Activated gamma-delta T cell treated with Interleukin-2 at 50 U/mL for 16 hours (primary cell): ENCODE data around the gene ARHGAP33.
"Not testable (repeated sequence)": the region's sequence is repeated elsewhere in the genome, so short reads cannot be mapped to it uniquely, and the experiment has no call there.

Experiments used
- DNase-seq: peaks from one replicate; pipeline ENCODE4 v3.0.0-alpha.2; 2020

The ARHGAP33 gene

DNA sequence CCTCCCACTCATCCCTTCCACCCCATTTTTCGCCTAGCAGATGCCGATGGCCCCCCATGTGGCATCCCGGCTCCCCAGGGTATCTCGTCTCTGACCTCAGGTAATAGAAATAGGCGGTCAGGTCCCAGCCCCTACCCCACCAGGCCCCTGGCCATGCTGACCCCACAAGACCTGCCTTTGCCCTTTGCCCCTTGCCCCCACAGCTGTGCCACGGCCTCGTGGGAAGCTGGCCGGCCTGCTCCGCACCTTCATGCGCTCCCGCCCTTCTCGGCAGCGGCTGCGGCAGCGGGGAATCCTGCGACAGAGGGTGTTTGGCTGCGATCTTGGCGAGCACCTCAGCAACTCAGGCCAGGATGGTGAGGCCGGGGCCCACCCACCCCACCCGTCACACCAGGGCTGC, 5.4 kb downstream of the ARHGAP33 start:
- DNase-seq, result no peak

DNA sequence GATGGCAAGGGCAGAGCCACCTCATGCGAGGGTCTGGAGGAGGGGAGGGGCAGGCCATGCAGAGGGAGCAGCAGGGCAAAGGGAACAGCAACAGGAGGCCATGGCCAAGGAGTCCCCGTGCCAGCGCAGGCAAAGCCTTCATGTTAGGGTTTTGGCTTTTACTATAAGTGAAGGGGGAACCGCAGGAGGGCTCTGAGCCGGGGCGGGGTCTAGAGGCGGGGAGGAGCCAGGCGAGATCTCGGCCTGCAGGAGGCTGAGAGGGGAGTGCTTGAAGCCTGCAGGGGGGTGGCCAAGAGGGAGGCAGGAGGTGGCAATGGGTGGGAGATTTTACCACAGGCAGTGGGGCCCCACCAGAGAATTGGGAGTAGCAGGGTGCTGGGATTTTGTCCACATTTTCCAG, 6.3 kb downstream of the ARHGAP33 start:
- DNase-seq, result no peak

DNA sequence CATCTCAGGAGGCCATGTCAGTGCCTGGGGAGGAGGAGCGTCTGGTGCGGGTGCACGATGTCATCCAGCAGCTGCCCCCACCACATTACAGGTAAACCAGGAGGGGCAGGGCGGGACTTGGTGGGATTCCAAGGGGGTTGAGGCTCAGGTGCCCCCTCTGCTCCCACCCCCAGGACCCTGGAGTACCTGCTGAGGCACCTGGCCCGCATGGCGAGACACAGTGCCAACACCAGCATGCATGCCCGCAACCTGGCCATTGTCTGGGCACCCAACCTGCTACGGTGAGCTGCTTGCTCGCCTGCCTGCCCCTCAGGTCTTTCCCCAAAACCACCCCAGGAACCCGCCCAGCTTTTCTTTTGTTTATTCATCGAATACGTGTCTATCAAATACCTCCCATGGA, 7.2 kb downstream of the ARHGAP33 start:
- DNase-seq, result no peak

GRCh38 chr19:35783469-35784434, 8.4 kb downstream of the ARHGAP33 start:
- no peak for DNase-seq

DNA sequence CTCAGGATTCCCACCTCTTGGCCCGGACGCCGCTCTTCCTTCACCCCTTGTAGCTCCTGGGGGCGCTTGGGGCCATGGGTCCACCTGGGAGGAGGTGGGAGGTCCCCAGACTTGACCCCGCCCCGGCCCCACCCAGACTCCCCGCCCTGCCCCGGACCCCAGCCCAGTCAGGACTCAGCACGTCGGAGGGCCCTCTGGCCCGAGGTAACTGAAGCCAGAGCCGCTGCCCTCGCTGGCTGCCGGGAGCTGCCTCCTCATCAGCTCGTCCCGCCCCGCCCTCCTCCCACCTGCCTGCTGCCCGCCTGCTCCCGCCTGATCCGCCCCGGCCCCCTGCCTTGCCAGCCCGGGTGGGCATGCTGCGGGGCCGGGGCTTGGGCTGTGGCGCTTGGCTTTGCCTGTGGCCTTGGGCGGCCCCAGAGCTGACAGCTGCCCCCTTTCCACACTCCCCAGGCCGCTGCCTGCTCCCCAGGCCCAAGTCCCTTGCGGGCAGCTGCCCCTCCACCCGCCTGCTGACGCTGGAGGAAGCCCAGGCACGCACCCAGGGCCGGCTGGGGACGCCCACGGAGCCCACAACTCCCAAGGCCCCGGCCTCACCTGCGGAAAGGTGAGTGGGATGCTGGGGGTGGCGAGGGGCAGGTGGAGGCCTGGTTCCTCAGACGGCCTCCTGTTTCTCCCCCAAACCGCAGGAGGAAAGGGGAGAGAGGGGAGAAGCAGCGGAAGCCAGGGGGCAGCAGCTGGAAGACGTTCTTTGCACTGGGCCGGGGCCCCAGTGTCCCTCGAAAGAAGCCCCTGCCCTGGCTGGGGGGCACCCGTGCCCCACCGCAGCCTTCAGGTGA, 9.4 kb downstream of the ARHGAP33 start:
- no peak for DNase-seq

- DNase-seq, result no peak
Observed at GRCh38 chr19:35785339-35785627, 9.9 kb downstream of the ARHGAP33 start.

DNA sequence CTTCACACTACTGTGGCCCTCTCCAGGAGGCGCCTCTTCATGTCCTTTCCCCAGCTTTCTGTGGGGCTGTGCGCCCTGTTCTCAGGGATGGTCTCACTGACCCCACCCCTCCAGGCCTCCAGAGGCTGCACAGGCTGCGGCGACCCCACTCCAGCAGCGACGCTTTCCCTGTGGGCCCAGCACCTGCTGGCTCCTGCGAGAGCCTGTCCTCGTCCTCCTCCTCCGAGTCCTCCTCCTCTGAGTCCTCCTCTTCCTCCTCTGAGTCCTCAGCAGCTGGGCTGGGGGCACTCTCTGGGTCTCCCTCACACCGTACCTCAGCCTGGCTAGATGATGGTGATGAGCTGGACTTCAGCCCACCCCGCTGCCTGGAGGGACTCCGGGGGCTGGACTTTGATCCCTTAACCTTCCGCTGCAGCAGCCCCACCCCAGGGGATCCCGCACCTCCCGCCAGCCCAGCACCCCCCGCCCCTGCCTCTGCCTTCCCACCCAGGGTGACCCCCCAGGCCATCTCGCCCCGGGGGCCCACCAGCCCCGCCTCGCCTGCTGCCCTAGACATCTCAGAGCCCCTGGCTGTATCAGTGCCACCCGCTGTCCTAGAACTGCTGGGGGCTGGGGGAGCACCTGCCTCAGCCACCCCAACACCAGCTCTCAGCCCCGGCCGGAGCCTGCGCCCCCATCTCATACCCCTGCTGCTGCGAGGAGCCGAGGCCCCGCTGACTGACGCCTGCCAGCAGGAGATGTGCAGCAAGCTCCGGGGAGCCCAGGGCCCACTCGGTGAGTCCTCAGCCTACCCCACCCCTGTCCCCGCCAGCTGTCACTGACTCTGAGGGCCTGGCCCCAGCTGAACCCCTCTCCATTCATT, 11.2 kb downstream of the ARHGAP33 start:
- DNase-seq, result no peak

DNA sequence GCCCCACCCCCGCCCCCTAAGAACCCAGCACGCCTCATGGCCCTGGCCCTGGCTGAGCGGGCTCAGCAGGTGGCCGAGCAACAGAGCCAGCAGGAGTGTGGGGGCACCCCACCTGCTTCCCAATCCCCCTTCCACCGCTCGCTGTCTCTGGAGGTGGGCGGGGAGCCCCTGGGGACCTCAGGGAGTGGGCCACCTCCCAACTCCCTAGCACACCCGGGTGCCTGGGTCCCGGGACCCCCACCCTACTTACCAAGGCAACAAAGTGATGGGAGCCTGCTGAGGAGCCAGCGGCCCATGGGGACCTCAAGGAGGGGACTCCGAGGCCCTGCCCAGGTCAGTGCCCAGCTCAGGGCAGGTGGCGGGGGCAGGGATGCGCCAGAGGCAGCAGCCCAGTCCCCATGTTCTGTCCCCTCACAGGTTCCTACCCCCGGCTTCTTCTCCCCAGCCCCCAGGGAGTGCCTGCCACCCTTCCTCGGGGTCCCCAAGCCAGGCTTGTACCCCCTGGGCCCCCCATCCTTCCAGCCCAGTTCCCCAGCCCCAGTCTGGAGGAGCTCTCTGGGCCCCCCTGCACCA, 11.9 kb downstream of the ARHGAP33 start:
- no peak for DNase-seq

GRCh38 chr19:35788205-35788960, 13.0 kb downstream of the ARHGAP33 start:
- DNase-seq, result no peak

- no peak for DNase-seq
Observed at GRCh38 chr19:35789195-35789977, 14.0 kb downstream of the ARHGAP33 start.

- DNase-seq, result no peak
Observed at GRCh38 chr19:35789978-35790944, 14.9 kb downstream of the ARHGAP33 start.

GRCh38 chr19:35790981-35791813, 15.8 kb downstream of the ARHGAP33 start:
- DNase-seq, result no peak

GRCh38 chr19:35791814-35792279, 16.5 kb downstream of the ARHGAP33 start:
- DNase-seq, result no peak

DNA sequence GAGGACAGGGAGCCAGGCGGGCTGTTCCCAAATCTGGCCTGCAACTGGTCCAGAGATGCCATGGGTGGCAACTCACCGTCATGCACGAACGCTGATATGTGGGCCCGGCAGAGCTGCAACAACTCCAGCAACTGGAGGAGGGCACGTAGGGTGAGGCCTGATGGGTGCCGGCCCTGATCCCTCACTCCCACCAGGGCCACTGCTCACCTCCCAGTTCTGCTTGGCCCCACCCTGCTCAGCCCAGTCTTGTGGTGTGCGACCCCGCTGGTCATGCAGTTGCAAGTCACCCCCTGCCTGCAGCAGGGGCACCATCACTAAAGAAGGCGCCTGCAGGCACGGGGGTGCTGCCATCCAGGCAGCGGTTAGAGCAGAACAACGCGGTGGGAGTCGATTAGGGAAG, 16.9 kb downstream of the ARHGAP33 start:
- no peak for DNase-seq

DNA sequence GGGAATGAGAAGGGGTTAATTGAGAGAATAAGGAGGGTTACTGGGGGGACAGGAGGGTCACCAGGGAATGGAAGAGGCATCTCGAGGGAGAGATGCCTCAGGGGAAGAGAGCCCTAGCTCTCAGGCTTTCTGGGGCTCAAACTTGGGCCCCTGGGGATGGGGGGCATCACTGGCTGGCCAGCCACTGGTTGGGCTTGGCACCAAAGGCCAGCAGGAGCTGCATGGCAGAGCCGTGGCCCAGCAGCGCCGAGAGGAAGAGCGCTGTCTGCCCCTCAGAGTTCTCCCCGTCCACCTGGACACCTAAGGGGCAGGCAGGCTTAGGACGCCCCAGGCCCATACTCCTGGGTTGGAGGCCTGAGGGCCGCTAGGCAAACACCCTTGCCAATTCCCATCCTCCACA, 17.5 kb downstream of the ARHGAP33 start:
- DNase-seq, result no peak

GRCh38 chr19:35793381-35794165, 18.2 kb downstream of the ARHGAP33 start:
- no peak for DNase-seq

GRCh38 chr19:35795564-35795963, 20.2 kb downstream of the ARHGAP33 start:
- not testable (repeated sequence) for DNase-seq
